Smooth muscle cell of the pulmonary artery (primary cell): ENCODE measurements around the gene BPIFA1. TPM values are rescaled to one million over a fixed set of nuclear protein-coding genes. Genes with fewer than 3 reads are reported as not detected.

ENCODE experiments used
- total RNA-seq: library from RNA; depleted of rRNA; stranded (reverse); fragments of >200 nt; gene quantifications from 2 replicates; pipeline ENCODE4 v1.2.3, GENCODE V29; 2014

BPIFA1 gene
- total RNA-seq, result not detected in 2 replicates

GRCh38 chr20:33235696-33236095, at the start of gene BPIFA1:
Gene BPIFA1, plus strand, starts transcription at chr20:33235996. Its CDS starts 1,716 bp downstream, at chr20:33237712.

GRCh38 chr20:33217052-33217451, 18.7 kb upstream of the BPIFA1 start, which contains the start of gene BPIFA3:
Gene BPIFA3, plus strand, starts transcription at chr20:33217352. Its CDS starts 185 bp downstream, at chr20:33217537.

GRCh38 chr20:33282991-33283555, 47.3 kb downstream of the BPIFA1 start, which contains the start of gene BPIFB1:
Gene BPIFB1, plus strand, starts transcription at chr20:33283214. Its CDS starts 2,860 bp downstream, at chr20:33286074.

Other genes with a start within 250 kb of the BPIFA1 start
- gene SUN5, start 231.6 kb upstream of the BPIFA1 start, total RNA-seq, result not detected in 2 replicates
- not detected in 2 replicates for gene BPIFB2, start 228.3 kb upstream of the BPIFA1 start, total RNA-seq
- not detected in 2 replicates for gene BPIFB6, start 204.3 kb upstream of the BPIFA1 start, total RNA-seq
- not detected in 2 replicates for gene BPIFB3, start 182.1 kb upstream of the BPIFA1 start, total RNA-seq
- gene BPIFB4, start 156.4 kb upstream of the BPIFA1 start, total RNA-seq, result not detected in 2 replicates
- not detected in 2 replicates for gene BPIFA2, start 67.8 kb upstream of the BPIFA1 start, total RNA-seq
- not detected in 2 replicates for gene BPIFA3, start 18.6 kb upstream of the BPIFA1 start, total RNA-seq
- gene BPIFB1, start 47.2 kb downstream of the BPIFA1 start, total RNA-seq, result 0.07 TPM in 1 of 2 replicates, not detected in the other
- gene CDK5RAP1, start 165.5 kb downstream of the BPIFA1 start, total RNA-seq, result 15.4 and 16.4 TPM in 2 replicates
- 27.1 and 31.1 TPM in 2 replicates for gene SNTA1, start 207.8 kb downstream of the BPIFA1 start, total RNA-seq